GM21529 (cell line): ENCODE data around the gene PIGB.
"Not testable (repeated sequence)": the region's sequence is repeated elsewhere in the genome, so short reads cannot be mapped to it uniquely, and the experiment has no call there.

ENCODE experiments used
- ATAC-seq: cut with Tn5 transposase; IDR thresholded peaks from one replicate; pipeline ENCODE4 v1.9.1; 2021; ENCODE audit not compliant: unreplicated experiment

The PIGB gene

DNA sequence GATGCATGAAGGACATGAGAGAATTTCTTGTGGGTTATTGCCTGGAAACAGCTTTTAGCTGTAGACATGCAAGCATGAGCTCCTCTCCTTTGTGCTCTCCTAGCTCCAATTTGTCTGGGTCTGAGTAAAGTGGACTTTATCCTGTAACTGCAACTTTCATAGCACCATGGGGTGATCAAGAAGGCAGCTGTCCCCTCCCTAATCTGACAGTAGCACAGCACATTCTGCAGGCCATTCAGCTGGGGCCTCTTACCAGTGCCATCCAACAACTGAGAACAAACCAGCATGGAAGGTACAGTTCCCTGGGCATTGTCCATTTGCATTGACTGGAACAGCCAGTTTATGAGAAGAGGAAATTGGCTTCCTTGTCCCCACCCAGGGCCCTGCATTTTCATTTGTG lies 21.7 kb upstream of the PIGB start:
- ATAC-seq: no peak

GRCh38 chr15:55302801-55303200 lies 16.2 kb upstream of the PIGB start:
- not testable (repeated sequence) for ATAC-seq

DNA sequence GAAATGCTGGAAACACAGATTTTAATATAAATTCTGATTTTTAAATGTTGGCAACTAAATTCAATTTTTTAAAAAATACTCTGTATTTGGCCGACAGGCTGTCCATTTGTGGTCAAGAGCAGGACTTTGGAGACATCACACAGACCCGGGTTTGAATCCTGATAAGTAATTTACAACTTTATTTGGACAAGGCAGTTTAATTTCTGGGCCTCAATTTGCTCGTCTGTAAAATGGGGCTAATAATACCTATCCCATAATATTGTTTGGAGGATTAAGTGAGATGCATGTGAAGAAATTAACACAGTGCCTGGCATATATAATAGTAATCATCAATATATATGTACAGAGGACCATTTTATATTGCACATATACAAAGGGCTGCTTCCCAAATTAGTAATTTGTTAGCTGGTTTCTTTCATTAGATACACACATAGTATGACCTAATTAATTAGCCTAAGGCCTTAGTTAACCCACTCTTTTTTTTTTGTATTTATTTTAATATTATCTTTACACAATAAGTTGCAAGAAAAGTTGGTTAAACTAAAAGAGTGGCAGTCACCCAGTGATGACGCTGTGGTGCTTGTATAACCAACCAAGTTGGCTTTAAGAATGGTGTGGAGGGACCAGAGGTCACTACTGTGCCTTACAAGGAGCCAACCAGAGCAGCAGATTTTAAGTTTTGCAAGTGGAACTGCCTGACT lies 665 bp downstream of the PIGB start:
- peak; percentile 49 for ATAC-seq

GRCh38 chr15:55320238-55320550 lies 1.2 kb downstream of the PIGB start:
- no peak for ATAC-seq

DNA sequence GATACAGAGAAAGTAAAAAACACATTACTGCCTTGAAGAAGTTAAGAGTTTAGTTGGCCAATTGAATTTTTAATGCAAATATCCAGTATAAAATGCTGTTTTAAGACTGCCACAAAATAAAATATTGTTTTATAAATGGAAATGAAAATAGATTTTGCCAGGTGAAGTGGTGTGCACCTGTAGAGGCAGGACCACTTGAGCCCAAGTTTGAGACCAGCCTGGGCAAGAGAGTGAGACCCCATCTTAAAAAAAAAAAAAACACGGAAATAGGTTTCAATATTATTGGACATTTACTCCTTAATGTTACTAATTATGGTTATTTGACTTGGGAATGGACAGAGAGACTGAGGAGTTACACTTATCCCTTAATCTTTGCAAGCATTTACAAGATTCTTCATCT lies 1.9 kb downstream of the PIGB start:
- no peak for ATAC-seq

DNA sequence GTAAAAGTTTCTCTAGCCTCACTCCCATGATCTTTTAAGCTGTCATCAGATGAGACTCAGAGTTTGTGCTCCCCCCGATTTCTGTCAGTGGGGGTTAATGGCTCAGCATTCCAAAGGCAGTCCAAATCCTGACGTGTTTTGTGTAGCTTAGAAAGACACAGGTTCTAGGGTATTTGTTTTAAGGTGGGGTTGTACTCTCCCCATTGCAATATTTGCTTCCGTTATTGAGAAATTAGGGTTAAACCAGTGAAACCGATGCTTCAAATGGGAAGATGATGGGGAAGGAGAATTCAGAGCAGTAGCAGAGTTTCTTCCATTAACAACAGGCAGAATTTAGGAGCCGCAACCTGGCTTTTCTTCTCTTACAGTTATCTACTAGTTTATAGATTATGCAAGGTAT lies 3.4 kb downstream of the PIGB start:
- ATAC-seq: no peak

DNA sequence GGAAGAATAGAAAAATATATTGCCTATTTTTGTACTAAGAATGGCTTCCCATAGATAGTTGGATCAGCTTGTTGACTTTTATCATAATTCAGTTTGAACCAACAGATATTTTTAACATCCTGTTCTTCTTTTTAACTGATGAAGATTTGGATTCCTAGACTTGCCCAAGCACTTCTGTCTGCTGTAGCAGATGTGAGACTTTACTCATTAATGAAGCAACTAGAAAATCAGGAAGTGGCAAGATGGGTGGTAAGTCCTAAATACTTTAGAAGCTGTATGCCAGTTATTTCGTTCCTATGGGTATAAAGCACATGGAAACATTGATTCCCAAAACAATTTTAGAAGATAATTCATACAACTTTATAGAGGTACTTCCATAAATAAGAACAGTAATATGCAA lies 8.4 kb downstream of the PIGB start:
- no peak for ATAC-seq

DNA sequence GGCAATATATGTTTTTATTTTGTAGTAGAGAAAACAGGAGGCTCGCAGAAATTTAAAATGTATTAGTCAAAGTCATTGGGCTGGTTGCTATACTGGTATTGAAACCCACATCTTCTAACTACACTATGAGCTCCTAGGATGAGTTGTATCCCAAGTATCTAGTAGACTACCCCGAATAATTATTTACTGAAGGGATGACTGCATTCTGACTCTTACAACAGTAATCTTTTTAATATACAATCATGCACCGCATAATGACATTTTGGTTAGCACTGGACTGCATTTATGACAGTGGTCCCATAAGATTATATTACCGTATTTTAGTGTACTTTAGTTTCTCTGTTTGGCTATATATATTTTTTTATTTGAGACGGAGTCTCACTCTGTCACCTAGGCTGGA lies 15.3 kb downstream of the PIGB start:
- ATAC-seq: no peak

DNA sequence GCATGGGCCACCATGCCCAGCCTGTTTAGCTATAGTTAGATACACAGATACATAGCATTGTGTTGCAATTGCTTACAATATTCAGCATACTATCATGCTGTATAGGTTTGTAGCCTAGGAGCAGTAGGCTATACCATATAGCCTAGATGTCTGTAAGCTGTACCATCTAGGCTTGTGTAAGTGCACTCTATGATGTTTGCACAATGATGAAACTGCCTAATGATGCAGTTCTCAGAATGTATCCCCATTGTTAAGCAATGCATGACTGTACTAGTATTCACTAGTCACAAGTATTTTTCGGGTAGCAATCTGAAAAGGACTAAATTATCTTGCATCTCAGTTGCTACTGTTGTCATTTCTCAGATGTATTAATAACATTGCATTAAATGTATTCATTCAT lies 16.0 kb downstream of the PIGB start:
- no peak for ATAC-seq

DNA sequence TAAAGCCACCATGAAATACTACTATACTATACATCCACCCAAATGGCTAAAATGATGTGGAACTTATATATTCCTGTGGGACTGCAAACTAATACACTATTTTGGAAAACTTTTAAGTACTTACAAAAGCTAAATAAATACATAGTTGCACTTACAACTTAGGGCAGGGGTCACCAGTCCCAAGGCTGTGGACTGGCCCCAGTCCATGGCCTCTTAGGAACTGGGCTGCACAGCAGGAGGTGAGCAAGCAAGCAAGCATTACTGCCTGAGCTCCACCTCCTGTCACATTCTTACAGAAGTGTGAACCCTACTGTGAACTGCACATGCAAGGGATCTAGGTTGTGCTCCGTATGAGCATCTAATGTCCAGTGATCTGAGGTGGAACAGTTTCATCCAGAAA lies 18.1 kb downstream of the PIGB start:
- ATAC-seq: no peak

GRCh38 chr15:55343168-55343567 lies 24.1 kb downstream of the PIGB start:
- ATAC-seq: no peak

DNA sequence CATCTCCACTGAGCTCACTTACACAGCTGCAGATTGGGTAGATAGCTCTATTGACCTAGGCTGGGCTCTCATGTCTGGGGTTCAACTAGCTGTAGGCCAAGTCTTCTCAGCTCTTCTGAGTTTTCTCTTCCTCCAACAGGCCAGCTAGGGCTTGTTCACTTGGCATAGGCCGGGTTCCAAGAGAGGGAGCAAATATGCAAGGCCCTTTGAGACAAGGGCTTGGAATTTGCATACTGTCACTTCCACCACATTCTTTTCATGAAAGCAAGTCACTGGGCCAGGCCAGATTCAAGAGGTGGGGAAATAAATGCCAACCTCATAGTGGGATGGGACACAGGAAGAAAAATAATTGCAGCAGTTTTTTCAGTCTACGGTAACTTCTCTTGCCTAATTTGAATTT lies 25.2 kb downstream of the PIGB start:
- ATAC-seq: no peak

- ATAC-seq: no peak
These were observed 29.3 kb downstream of the PIGB start for GRCh38 chr15:55348281-55348778.

DNA sequence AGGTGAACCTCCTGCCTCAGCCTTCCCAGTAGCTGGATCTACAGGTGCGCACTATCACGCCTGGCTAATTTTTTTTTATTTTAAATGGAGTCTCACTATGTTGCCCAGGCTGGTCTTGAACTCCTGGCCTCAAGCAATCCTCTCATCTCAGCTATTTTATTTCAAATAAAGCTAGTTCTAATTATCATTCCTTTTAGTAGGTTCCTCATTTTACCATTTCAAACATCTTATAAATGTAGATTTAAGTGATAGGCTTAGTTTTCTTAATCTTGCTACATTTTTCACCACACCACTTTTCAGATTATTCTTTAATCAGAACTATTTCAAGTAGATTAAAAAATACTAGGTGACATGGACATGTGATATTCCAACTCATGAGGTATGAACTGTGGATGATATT lies 30.3 kb downstream of the PIGB start:
- no peak for ATAC-seq

DNA sequence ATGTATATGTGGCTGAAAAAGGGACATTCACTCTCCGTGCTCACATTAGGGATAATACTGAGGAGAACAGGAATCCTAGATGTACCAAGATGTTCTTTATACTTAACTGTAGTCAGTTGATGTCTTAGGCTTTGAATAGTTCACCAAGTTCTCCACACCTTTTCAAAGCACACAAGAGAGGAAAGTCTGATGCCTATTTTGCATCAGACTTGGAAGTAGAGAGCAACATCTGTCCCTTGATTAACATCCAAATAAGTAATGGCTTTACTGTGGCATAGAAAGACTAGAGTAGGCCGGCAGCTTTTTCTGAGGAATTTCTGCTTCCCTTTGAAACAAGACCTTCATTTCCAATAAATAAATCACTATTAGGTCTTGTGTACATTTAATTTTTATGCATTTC lies 34.0 kb downstream of the PIGB start:
- no peak for ATAC-seq

- no peak for ATAC-seq
These were observed 38.1 kb downstream of the PIGB start for GRCh38 chr15:55356985-55357585.

- no peak for ATAC-seq
These were observed 38.8 kb downstream of the PIGB start for GRCh38 chr15:55357774-55358173.

DNA sequence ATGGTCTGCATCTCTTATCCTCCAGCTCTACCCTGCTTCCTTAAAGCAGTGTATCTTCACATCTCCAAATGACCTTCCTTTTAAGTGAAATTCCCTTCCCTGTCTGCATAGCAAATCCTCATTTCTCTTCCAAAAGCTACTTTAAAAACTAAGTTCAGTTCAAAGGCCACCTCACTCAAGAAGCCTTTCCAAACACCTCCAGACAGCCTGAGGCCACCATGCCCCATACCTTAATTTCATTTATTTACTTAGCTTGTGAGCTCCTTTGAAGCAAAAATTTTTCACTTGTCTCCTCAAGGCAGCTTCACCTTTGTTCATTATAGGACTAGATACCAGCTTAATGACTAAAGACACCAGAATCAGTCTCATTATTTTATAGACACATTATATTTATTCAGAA lies 39.4 kb downstream of the PIGB start:
- no peak for ATAC-seq

- no peak for ATAC-seq
These were observed 41.2 kb downstream of the PIGB start for GRCh38 chr15:55360256-55360655.

DNA sequence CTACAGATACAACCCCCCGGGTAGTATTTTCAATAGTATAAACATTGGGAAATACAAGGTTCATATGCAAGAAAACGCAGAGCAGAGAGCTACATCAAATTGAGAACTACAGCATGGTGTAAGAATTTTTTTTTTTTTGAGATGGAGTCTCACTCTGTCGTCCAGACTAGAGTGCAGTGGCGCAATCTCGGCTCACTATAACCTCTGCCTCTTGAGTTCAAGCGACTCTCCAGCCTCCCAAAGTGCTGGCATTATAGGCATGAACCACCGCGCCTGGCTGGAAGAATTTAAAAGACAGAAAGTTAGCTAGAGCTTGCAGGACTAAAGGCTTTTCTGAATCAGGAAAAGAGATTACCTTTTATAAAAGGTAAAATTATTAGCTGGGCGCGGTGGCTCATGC lies 42.0 kb downstream of the PIGB start:
- ATAC-seq: no peak

- no peak for ATAC-seq
These were observed 43.6 kb downstream of the PIGB start for GRCh38 chr15:55362641-55363040.

DNA sequence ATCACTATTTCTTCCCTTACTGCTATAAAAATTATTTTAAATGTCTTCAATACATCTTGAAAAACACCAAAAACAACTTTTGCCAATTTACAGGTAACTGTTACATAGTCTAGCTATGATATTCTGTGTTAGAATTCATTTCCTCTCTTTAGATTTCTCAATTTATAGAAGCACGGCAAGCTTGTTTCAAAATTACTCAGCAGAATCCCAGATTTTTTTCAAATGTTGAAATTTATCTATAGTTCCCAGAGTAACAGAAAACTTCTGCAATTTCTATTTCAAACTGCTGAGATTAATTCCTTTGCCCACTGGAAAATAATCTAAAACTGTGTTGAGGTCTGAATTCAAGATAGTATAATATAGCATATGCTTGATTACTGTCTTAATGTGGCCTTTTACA lies 48.0 kb downstream of the PIGB start:
- ATAC-seq: no peak
